Fibroblast of skin of left quadriceps (primary cell): ENCODE measurements around the gene LONRF3.

Experiments
- DNase-seq, 2 experiments: peaks; one replicate each; pipeline ENCODE4 v3.0.0-alpha.2; 2013; ENCODE audit warnings: low read depth in 2 of 2

The LONRF3 gene

GRCh38 chrX:118974088-118974907 lies at the start of gene LONRF3:
Gene LONRF3 (plus strand): TSS chrX:118974618. CDS start chrX:118974781, 163 bp downstream.
- DNase-seq, result no peak

GRCh38 chrX:118928151-118928550 lies 46.3 kb upstream of the LONRF3 start:
- DNase-seq, result no peak

- DNase-seq, result no peak
These were observed 39.1 kb upstream of the LONRF3 start for GRCh38 chrX:118935352-118935751.

- DNase-seq, result no peak
These were observed 33.3 kb upstream of the LONRF3 start for GRCh38 chrX:118941147-118941546.

GRCh38 chrX:118943102-118943501 lies 31.3 kb upstream of the LONRF3 start:
- no peak for DNase-seq

- DNase-seq, result no peak
These were observed 28.5 kb upstream of the LONRF3 start for GRCh38 chrX:118945921-118946320.

- DNase-seq, result no peak
These were observed 26.1 kb upstream of the LONRF3 start for GRCh38 chrX:118948270-118948669.

- no peak for DNase-seq
These were observed 12.4 kb upstream of the LONRF3 start for GRCh38 chrX:118961866-118962560.

GRCh38 chrX:118963159-118963558 lies 11.3 kb upstream of the LONRF3 start:
- DNase-seq, result no peak

GRCh38 chrX:118964252-118964651 lies 10.2 kb upstream of the LONRF3 start:
- no peak for DNase-seq

GRCh38 chrX:118965395-118965794 lies 9.0 kb upstream of the LONRF3 start:
- no peak for DNase-seq

- no peak for DNase-seq
These were observed 6.4 kb upstream of the LONRF3 start for GRCh38 chrX:118968031-118968430.

GRCh38 chrX:118971552-118971951 lies 2.9 kb upstream of the LONRF3 start:
- DNase-seq, result no peak

GRCh38 chrX:118973389-118974087 lies 880 bp upstream of the LONRF3 start:
- DNase-seq, result no peak

GRCh38 chrX:118974908-118975671 lies 672 bp downstream of the LONRF3 start:
- no peak for DNase-seq

GRCh38 chrX:118975831-118976598 lies 1.6 kb downstream of the LONRF3 start:
- DNase-seq, result no peak

GRCh38 chrX:118976599-118977340 lies 2.4 kb downstream of the LONRF3 start:
- DNase-seq, result no peak

- DNase-seq, result no peak
These were observed 3.0 kb downstream of the LONRF3 start for GRCh38 chrX:118977424-118977823.

- no peak for DNase-seq
These were observed 4.0 kb downstream of the LONRF3 start for GRCh38 chrX:118978451-118978850.

GRCh38 chrX:118980761-118981160 lies 6.3 kb downstream of the LONRF3 start:
- DNase-seq, result no peak
